K562 (cell line): ENCODE measurements around the gene CCR5AS.
"Not testable (repeated sequence)": the region's sequence is repeated elsewhere in the genome, so short reads cannot be mapped to it uniquely, and the experiment has no call there.

ENCODE experiments used
- ATAC-seq: fragments of 200-7000 bp; cut with Tn5 transposase; 3 replicates; pipeline ENCODE4 v1.9.1; 2020; ENCODE audit warnings: moderate library complexity
- BruUV-seq: library from RNA; stranded (reverse); fragments of 400-500 nt; replicated peaks from 2 replicates; lab custom pipeline; 2021; lab: Mats Ljungman, UMichigan
- CTCF ChIA-PET: fragments of 300-600 bp; formaldehyde crosslinking; extraction: SDS; loops from one replicate; lab custom pipeline; 2021; ENCODE audit warnings: low intra/inter-chr PET ratio; lab: Yijun Ruan, JAX
- POLR2A ChIA-PET: fragments of 300-600, 350-650 bp; sonication (Branson Sonifier 250); formaldehyde crosslinking; extraction: SDS; loops from one replicate; lab custom pipeline; 2021; ENCODE audit warnings: antibody characterized with exemption, inconsistent platforms; lab: Yijun Ruan, JAX
- DNase-seq, 4 experiments: peaks; one replicate each; pipeline versions ENCODE4 v3.0.0 to v3.0.0-alpha.2; 2011 to 2018; ENCODE audit warnings: low spot score in 3 of 4, mixed read lengths in 3 of 4; ENCODE audit errors: extremely low read depth in 1 of 4
- FAIRE-seq: peaks from 2 replicates; lab custom pipeline; 2011; peaks lifted over from hg19 to GRCh38; lab: Jason Lieb, UNC
- H2AFZ ChIP-seq: 2 replicates; pipeline ENCODE4 v1.6.0; 2011; ENCODE audit warnings: low read depth, low read length, control low read depth, inconsistent platforms
- H3K27ac ChIP-seq: fragments of 200-600 bp; 3 replicates; pipeline ENCODE4 v1.8.0; 2011; ENCODE audit warnings: low read depth, mild to moderate bottlenecking, control low read depth, inconsistent platforms, low read length, moderate library complexity, mixed read lengths; ENCODE audit errors: extremely low read depth
- H3K27me3 ChIP-seq, 2 experiments: fragments of 300-600 bp in 1 of 2; 2 replicates in 1 of 2; 3 replicates in 1 of 2; pipeline versions ENCODE4 v1.6.0 to v1.8.0; 2011; ENCODE audit warnings: inconsistent platforms in 2 of 2, low read length in 2 of 2, mild to moderate bottlenecking in 1 of 2, mixed read lengths in 1 of 2, moderate library complexity in 1 of 2; ENCODE audit not compliant: control insufficient read depth in 2 of 2, insufficient read depth in 2 of 2
- H3K36me3 ChIP-seq: fragments of 300-600 bp; 3 replicates; pipeline ENCODE4 v1.8.0; 2011; ENCODE audit warnings: mild to moderate bottlenecking, low read length, inconsistent platforms; ENCODE audit not compliant: control insufficient read depth, insufficient read depth
- H3K4me1 ChIP-seq, 2 experiments: fragments of 200-600 bp in 1 of 2; replicated peaks in 1 of 2; 2 replicates in 1 of 2; 3 replicates in 1 of 2; pipeline versions ENCODE4 v1.5.1 to v1.8.0; 2011; ENCODE audit warnings: inconsistent platforms in 2 of 2, low read length in 2 of 2, mild to moderate bottlenecking in 1 of 2, mixed read lengths in 1 of 2, moderate library complexity in 1 of 2; ENCODE audit not compliant: control insufficient read depth in 2 of 2, insufficient read depth in 2 of 2
- H3K4me2 ChIP-seq: 2 replicates; pipeline ENCODE4 v1.6.1; 2011; ENCODE audit warnings: low read length, control low read depth, inconsistent platforms, mixed read lengths; ENCODE audit not compliant: insufficient read depth
- H3K4me3 ChIP-seq: fragments of 200-600 bp; sonication (generic), shearing (Covaris generic); 2 replicates; pipeline ENCODE4 v1.5.1; 2016; ENCODE audit warnings: control low read depth, inconsistent platforms
- H3K79me2 ChIP-seq: fragments of 200-600 bp; 3 replicates; pipeline ENCODE4 v1.8.0; 2011; ENCODE audit warnings: low read length, inconsistent platforms; ENCODE audit not compliant: control insufficient read depth, insufficient read depth
- H3K9ac ChIP-seq, 2 experiments: 2 replicates each; pipeline versions ENCODE4 v1.6.0 to v1.6.1; 2011; ENCODE audit warnings: low read depth in 2 of 2, low read length in 2 of 2, control low read depth in 1 of 2, inconsistent platforms in 1 of 2, mild to moderate bottlenecking in 1 of 2, mixed read lengths in 1 of 2; ENCODE audit not compliant: insufficient read depth in 1 of 2
- H3K9me1 ChIP-seq: one replicate; pipeline ENCODE4 v1.6.0; 2011; ENCODE audit warnings: inconsistent platforms, mild to moderate bottlenecking, low read length, moderate library complexity; ENCODE audit not compliant: control insufficient read depth, insufficient read depth
- H3K9me3 ChIP-seq: replicated peaks from 2 replicates; pipeline ENCODE4 v1.5.1; 2011; ENCODE audit warnings: low read depth, low read length, inconsistent platforms; ENCODE audit not compliant: control insufficient read depth, insufficient read depth
- H4K20me1 ChIP-seq: replicated peaks from 2 replicates; pipeline ENCODE4 v1.6.1; 2011; ENCODE audit warnings: low read length, inconsistent platforms, mixed read lengths; ENCODE audit not compliant: control insufficient read depth, insufficient read depth
- BCOR ChIP-seq: fragments of 450-650 bp; IDR thresholded peaks from 2 replicates; pipeline ENCODE4 v1.6.1; 2016
- CREB3 ChIP-seq: fragments of 450-650 bp; conservative IDR thresholded peaks from 2 replicates; pipeline ENCODE4 v1.6.1; 2016; ENCODE audit warnings: missing genetic modification characterization, low read depth, mild to moderate bottlenecking, missing compliant biosample characterization, moderate library complexity
- KDM1A ChIP-seq, 2 experiments: fragments of 450-650 bp; IDR thresholded peaks; 2 replicates each; pipeline ENCODE4 v1.6.1; 2016; ENCODE audit warnings: mild to moderate bottlenecking in 2 of 2
- NR2C2 ChIP-seq, 2 experiments: fragments of 200-800 bp in 1 of 2; sonication (Bioruptor generic) in 1 of 2; sonication (generic) in 1 of 2; formaldehyde crosslinking in 1 of 2; IDR thresholded peaks; 2 replicates each; pipeline versions ENCODE4 v1.6.1 to v1.8.0; 2016 to 2022; ENCODE audit warnings: mild to moderate bottlenecking in 1 of 2, missing compliant biosample characterization in 1 of 2, missing genetic modification characterization in 1 of 2, missing genetic modification reagents in 1 of 2
- RBM25 ChIP-seq: fragments of 200-400 bp; formaldehyde crosslinking; IDR thresholded peaks from 2 replicates; pipeline ENCODE4 v1.6.1; 2018; ENCODE audit warnings: low read length, low read depth, moderate library complexity; ENCODE audit not compliant: severe bottlenecking
- ZNF146 ChIP-seq: IDR thresholded peaks from one replicate; pipeline ENCODE4 v1.6.1; 2018; ENCODE audit warnings: missing compliant biosample characterization; ENCODE audit not compliant: unreplicated experiment
- WGBS: fragments of 100-300 bp; shearing (Covaris generic); methylation state at CpG from one replicate; pipeline ENCODE4 v1.1.6; 2016; ENCODE audit warnings: low coverage, mixed read lengths; ENCODE audit not compliant: insufficient coverage; ENCODE audit errors: missing lambda C conversion rate; 5-methylcytosine and 5-hydroxymethylcytosine counted together
- in situ Hi-C: fragments of 300-500 bp; cut with MboI; formaldehyde crosslinking; loops from 4 replicates; pipeline ENCODE4 v1.15.0; 2018; ENCODE audit warnings: inconsistent platforms, mixed read lengths
- intact Hi-C: fragments of 100-400 bp; cut with micrococcal nuclease; formaldehyde crosslinking; loops from 2 replicates; pipeline ENCODE4 v1.14.2; 2022

The CCR5AS gene

GRCh38 chr3:46430879-46431278, 24.0 kb upstream of the CCR5AS start:
- H3K9ac ChIP-seq, DNase-seq, H3K36me3 ChIP-seq, H3K27ac ChIP-seq, H3K79me2 ChIP-seq, intact Hi-C loops, H3K4me3 ChIP-seq, H3K9me3 ChIP-seq, H3K9me1 ChIP-seq, H3K27me3 ChIP-seq, FAIRE-seq, H4K20me1 ChIP-seq, H2AFZ ChIP-seq, CTCF ChIA-PET, in situ Hi-C loops, H3K4me2 ChIP-seq, ATAC-seq, BruUV-seq: not testable (repeated sequence)
- WGBS = 35% methylated on average over 1 of the region's 1 CpG
- peak; percentile 64 for TF ChIP-seq RBM25
- 0 out of 4 replicates have a peak, but pooled peaks of 1 of the 2 experiments have one; percentile 28 for TF ChIP-seq KDM1A (IDR thresholded peaks at IDR 0.05)
- peak; percentile 96 for TF ChIP-seq ZNF146 (CRISPR knock-in tag)
- peak; percentile 71; the same call in 1 of the 2 replicates for TF ChIP-seq BCOR
- H3K4me1 ChIP-seq = peaks cover 3 to 19% of the 10 kb centered on the region in 2 experiments; a peak in 4 of 5 replicates
- POLR2A ChIA-PET = interaction anchor here (0.6 kb wide), 1 partner anchor 12 kb away, joined by 3 read pairs; no protein-coding TSS in a partner anchor

- no peak overlapping the region for H3K9ac ChIP-seq
- H3K36me3 ChIP-seq = no peaks in the 10 kb centered on the region
- ATAC-seq (no peak), FAIRE-seq (no peak), DNase-seq (no peak)
- ChIA-PET POLR2A (interaction anchor here (0.6 kb wide), 1 partner anchor 557 kb away, joined by 3 read pairs; no protein-coding TSS in a partner anchor), CTCF (no interaction called here)
- no peak overlapping the region for H3K27ac ChIP-seq
- 8% methylated on average over 5 of the region's 5 CpGs for WGBS
- H4K20me1 ChIP-seq = no peaks in the 10 kb centered on the region
- H3K79me2 ChIP-seq = no peaks in the 10 kb centered on the region
- BruUV-seq = no TSS peak
- in situ Hi-C loops = no loop called here
- H3K9me3 ChIP-seq = 0 out of 2 replicates have a peak, but pooled peaks cover 2% of the 10 kb centered on the region
- intact Hi-C loops = loop anchor here (5.0 kb wide), 3 partner anchors 57 to 352 kb away; partner anchors contain the start of gene CCR5
- TF ChIP-seq NR2C2 (CRISPR knock-in tag; IDR thresholded peaks at IDR 0.05) = no peak
- TF ChIP-seq NR2C2 (tag; IDR thresholded peaks at IDR 0.05) = 0 out of 2 replicates have a peak, but pooled peaks have one; percentile 16
- TF ChIP-seq CREB3 (tag) = no peak
- no peak overlapping the region for H3K4me3 ChIP-seq
- H2AFZ ChIP-seq = no peak overlapping the region
- no peaks in the 10 kb centered on the region for H3K9me1 ChIP-seq
- peaks cover 3 to 19% of the 10 kb centered on the region in 2 experiments; a peak in 4 of 5 replicates for H3K4me1 ChIP-seq
- peaks cover 0 to 4% of the 10 kb centered on the region in 2 experiments; a peak in 1 of 5 replicates for H3K27me3 ChIP-seq
- H3K4me2 ChIP-seq = no peak overlapping the region
These were observed 22.8 kb upstream of the CCR5AS start for GRCh38 chr3:46429671-46430070.
